Endodermal cell (in vitro differentiated cells): ENCODE data around the gene MYLK4. TPM values are rescaled to one million over a fixed set of nuclear protein-coding genes. Genes with fewer than 3 reads are reported as not detected.

Experiments
- DNase-seq: peaks from one replicate; pipeline ENCODE4 v3.0.0-alpha.2; 2017
- H3K27ac ChIP-seq: 2 replicates; pipeline ENCODE4 v1.5.1; 2013; ENCODE audit warnings: mild to moderate bottlenecking, low read depth, low read length, moderate library complexity
- H3K27me3 ChIP-seq: 2 replicates; pipeline ENCODE4 v1.6.1; 2013; ENCODE audit warnings: mild to moderate bottlenecking, low read length, moderate library complexity; ENCODE audit not compliant: insufficient read depth, control insufficient read depth, poor library complexity, severe bottlenecking
- H3K36me3 ChIP-seq: 2 replicates; pipeline ENCODE4 v1.7.0; 2013; ENCODE audit warnings: mild to moderate bottlenecking, low read length, moderate library complexity; ENCODE audit not compliant: control insufficient read depth, insufficient read depth
- H3K4me1 ChIP-seq: one replicate; pipeline ENCODE4 v1.7.0; 2013; ENCODE audit warnings: low read length; ENCODE audit not compliant: control insufficient read depth, insufficient read depth
- H3K4me3 ChIP-seq: 2 replicates; pipeline ENCODE4 v1.5.1; 2013; ENCODE audit warnings: mild to moderate bottlenecking, low read length, moderate library complexity
- H3K9ac ChIP-seq: 2 replicates; pipeline ENCODE4 v1.6.1; 2013; ENCODE audit warnings: mild to moderate bottlenecking, low read length, moderate library complexity; ENCODE audit not compliant: poor library complexity, severe bottlenecking; ENCODE audit errors: extremely low read depth
- H3K9me3 ChIP-seq: 2 replicates; pipeline ENCODE4 v1.6.1; 2013; ENCODE audit warnings: mild to moderate bottlenecking, low read length, moderate library complexity; ENCODE audit not compliant: control insufficient read depth
- H3K27ac Mint-ChIP-seq: 2 replicates; pipeline ENCODE4 v1.8.0; 2020; ENCODE audit warnings: mixed read lengths
- H3K27me3 Mint-ChIP-seq: 2 replicates; pipeline ENCODE4 v1.8.0; 2021; ENCODE audit warnings: mild to moderate bottlenecking, mixed read lengths; ENCODE audit not compliant: insufficient read depth
- H3K36me3 Mint-ChIP-seq: 2 replicates; pipeline ENCODE4 v1.8.0; 2020; ENCODE audit warnings: low read depth, mixed read lengths
- H3K4me1 Mint-ChIP-seq: 2 replicates; pipeline ENCODE4 v1.8.0; 2020; ENCODE audit warnings: mixed read lengths
- H3K4me3 Mint-ChIP-seq: 2 replicates; pipeline ENCODE4 v1.8.0; 2020; ENCODE audit warnings: mild to moderate bottlenecking, moderate library complexity, mixed read lengths
- H3K9me3 Mint-ChIP-seq: 2 replicates; pipeline ENCODE4 v1.8.0; 2020; ENCODE audit warnings: mild to moderate bottlenecking, mixed read lengths
- WGBS, 2 experiments: methylation state at CpG; one replicate each; pipeline versions ENCODE4 v1.1.5 to v1.1.7; 2013; ENCODE audit warnings: missing lambda C conversion rate in 2 of 2, mixed read lengths in 1 of 2; ENCODE audit not compliant: insufficient coverage in 1 of 2, insufficient read length in 1 of 2; 5-methylcytosine and 5-hydroxymethylcytosine counted together
- total RNA-seq, 2 donors: library from RNA; stranded (reverse); fragmentation: NEBNext Ultra II Directional in 1 of 2; extraction: Animal tissue kit (Norgen Biotek cat#: 25700) in 1 of 2; gene quantifications; 2 replicates in 1 of 2; 3 replicates in 1 of 2; pipeline ENCODE4 v1.2.1, GENCODE V29; 2021
- TF ChIP-seq, protein P1 (sequence below): fragments of 200-600 bp; sonication (generic); conservative IDR thresholded peaks from 2 replicates; pipeline ENCODE4 v1.5.0; 2021; ENCODE audit warnings: antibody characterized with exemption, mild to moderate bottlenecking

Gene MYLK4
- total RNA-seq, 2 donors from 2014 or later, result 0.18 to 0.20 TPM

DNA sequence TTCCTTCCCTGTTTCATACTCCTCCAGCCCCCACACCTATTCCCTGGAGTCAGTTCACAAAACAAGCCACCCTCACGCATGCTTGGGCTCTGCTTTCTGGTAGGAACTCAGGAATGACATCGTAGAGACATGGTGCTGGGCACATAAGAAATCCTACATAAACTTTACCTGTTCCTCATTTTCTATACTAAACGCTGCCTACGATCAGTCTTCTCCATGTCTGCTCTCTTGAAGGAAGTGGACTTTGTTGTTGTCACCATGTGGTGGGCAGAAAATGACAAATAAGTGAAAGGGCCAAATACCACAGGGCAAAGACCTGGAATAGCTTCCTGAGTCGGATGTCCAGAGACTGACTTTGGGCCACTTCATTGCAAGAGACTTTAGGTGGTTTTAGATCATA lies 10.1 kb downstream of the MYLK4 start:
- H3K36me3 Mint-ChIP-seq, result no peaks in the 10 kb centered on the region
- no peak overlapping the region for H3K27ac ChIP-seq
- peaks cover 5% of the 10 kb centered on the region for H3K4me1 ChIP-seq
- H3K9me3 Mint-ChIP-seq, result no peaks in the 10 kb centered on the region
- H3K27me3 Mint-ChIP-seq, result no peaks in the 10 kb centered on the region
- no peaks in the 10 kb centered on the region for H3K36me3 ChIP-seq
- H3K27me3 ChIP-seq, result no peaks in the 10 kb centered on the region
- no peak overlapping the region for H3K4me3 ChIP-seq
- no peak for DNase-seq
- H3K4me3 Mint-ChIP-seq, result no peak overlapping the region
- H3K27ac Mint-ChIP-seq, result no peak overlapping the region
- no peak overlapping the region for H3K9ac ChIP-seq
- TF ChIP-seq, protein P1, sequence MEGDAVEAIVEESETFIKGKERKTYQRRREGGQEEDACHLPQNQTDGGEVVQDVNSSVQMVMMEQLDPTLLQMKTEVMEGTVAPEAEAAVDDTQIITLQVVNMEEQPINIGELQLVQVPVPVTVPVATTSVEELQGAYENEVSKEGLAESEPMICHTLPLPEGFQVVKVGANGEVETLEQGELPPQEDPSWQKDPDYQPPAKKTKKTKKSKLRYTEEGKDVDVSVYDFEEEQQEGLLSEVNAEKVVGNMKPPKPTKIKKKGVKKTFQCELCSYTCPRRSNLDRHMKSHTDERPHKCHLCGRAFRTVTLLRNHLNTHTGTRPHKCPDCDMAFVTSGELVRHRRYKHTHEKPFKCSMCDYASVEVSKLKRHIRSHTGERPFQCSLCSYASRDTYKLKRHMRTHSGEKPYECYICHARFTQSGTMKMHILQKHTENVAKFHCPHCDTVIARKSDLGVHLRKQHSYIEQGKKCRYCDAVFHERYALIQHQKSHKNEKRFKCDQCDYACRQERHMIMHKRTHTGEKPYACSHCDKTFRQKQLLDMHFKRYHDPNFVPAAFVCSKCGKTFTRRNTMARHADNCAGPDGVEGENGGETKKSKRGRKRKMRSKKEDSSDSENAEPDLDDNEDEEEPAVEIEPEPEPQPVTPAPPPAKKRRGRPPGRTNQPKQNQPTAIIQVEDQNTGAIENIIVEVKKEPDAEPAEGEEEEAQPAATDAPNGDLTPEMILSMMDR, result no peak
- H3K4me1 Mint-ChIP-seq, result peaks cover 12% of the 10 kb centered on the region
- WGBS, 2 experiments, result 89 to 94% methylated on average over 3 to 5 of the region's 5 CpGs
- no peaks in the 10 kb centered on the region for H3K9me3 ChIP-seq

DNA sequence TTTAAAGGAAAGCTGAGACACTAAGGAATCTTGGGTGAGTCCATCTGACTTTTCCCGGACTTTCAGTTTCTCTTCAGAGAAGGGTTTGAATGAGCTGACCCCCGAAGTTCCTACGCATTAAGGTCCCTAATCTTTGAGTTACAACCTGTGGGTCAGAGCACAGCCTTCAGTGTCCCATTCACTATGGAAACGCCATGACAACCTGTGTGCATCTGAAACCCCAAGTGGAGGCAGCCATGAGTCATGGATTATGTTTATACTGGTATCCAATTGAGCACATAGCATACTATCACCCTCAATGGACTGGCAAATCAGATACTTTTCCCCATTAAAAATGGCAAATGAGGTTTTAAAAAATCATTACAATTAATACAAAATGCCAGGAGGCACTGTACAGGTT lies 11.4 kb downstream of the MYLK4 start:
- Mint-ChIP-seq H3K9me3 (no peaks in the 10 kb centered on the region), H3K36me3 (no peaks in the 10 kb centered on the region), H3K4me1 (peaks cover 10% of the 10 kb centered on the region), H3K27ac (no peak overlapping the region), H3K27me3 (no peaks in the 10 kb centered on the region), H3K4me3 (no peak overlapping the region)
- TF ChIP-seq, protein P1, result no peak
- no peak for DNase-seq
- Histone ChIP-seq H3K9me3 (no peaks in the 10 kb centered on the region), H3K9ac (no peak overlapping the region), H3K4me3 (no peak overlapping the region), H3K4me1 (peaks cover 5% of the 10 kb centered on the region), H3K27ac (no peak overlapping the region), H3K36me3 (no peaks in the 10 kb centered on the region), H3K27me3 (no peaks in the 10 kb centered on the region)
- 86 to 94% methylated on average over 4 of the region's 4 CpGs for WGBS, 2 experiments

DNA sequence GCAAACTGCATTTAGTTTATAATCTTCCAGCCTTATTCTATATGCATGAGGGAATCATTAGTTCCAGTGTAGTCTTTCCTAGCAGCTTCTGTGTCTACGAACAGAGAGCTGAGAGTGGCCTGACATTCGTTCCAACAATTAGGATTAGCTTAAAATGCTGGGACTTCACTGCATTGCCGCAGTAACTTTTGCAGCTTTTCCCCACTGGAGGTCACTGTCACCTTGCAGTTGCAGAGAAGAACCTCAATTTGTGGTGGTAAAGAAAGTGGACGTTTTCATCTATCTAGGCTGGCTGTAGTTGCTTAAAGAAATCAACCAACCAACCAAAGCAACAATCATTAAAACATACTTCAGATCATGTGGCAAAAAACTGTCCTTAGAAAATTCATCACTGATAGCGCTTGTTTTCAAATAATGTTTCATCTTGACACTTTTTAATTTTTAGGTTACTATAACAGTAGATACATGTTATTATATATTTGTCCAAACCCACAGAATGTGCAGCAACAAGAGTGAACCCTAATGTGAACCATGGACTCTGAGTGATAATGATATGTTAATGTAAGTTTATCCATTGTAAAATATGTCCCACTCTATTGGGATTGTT lies 12.2 kb downstream of the MYLK4 start:
- Histone ChIP-seq H3K9me3 (no peaks in the 10 kb centered on the region), H3K4me3 (no peak overlapping the region), H3K9ac (no peak overlapping the region), H3K27me3 (no peaks in the 10 kb centered on the region), H3K27ac (no peak overlapping the region), H3K4me1 (peaks cover 2% of the 10 kb centered on the region), H3K36me3 (no peaks in the 10 kb centered on the region)
- no peaks in the 10 kb centered on the region for H3K27me3 Mint-ChIP-seq
- DNase-seq, result peak; percentile 89
- H3K9me3 Mint-ChIP-seq, result no peaks in the 10 kb centered on the region
- no peak overlapping the region for H3K4me3 Mint-ChIP-seq
- WGBS, 2 experiments, result 41 to 43% methylated on average over 2 to 5 of the region's 5 CpGs
- H3K36me3 Mint-ChIP-seq, result no peaks in the 10 kb centered on the region
- peaks cover 15% of the 10 kb centered on the region for H3K4me1 Mint-ChIP-seq
- H3K27ac Mint-ChIP-seq, result no peak overlapping the region
- TF ChIP-seq, protein P1, result peak; percentile 89
